Measurements from ENCODE around the gene TBC1D22A.

Gene TBC1D22A

DNA sequence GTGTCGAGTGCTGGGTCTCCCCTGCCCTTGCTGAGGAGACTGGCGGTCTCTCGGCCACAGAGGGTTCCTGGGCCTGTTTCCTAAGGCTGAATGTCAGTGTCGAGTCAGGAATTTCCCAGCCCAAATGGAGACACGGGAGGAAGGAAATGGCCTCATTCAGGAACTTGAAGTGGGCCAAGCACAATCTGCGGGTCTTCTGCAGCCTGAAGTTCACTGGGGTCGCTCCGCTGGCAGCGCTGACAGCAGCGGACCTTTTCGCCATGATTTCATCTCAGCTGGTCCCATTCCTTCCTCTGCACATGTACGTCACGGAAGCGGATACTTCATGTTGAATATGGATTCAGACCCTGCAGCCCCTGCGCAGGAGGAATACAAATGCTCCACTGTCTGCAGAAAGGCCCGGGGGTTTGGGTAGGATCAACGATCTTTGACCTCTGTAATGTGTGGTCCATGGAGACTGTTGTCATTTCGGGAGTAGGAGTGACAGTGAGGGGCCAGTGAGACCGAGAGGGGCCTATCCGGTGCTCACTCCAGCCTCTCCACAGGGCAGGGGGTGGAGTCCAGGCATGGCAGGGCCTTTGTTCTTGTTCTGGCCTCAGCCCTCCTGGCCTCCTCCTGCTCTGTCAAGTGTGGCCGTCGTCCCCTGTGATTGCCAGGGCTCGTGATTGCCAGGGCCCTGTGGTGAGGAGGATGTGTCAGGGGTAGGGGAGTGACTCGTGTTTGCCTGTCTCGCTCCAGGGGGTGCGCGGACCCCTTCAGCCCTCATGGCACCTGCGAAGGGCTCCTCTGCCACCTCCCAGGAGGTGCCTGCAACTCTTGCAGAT, 402.3 kb downstream of the TBC1D22A start:
- Histone ChIP-seq H3K4me3 (ENCODE audit: low read length) (no peak overlapping the region), H3K27ac (ENCODE audit: low read length) (no peak overlapping the region), H4K20me1 (ENCODE audit: insufficient read depth, low read length) (peaks cover 70% of the 10 kb centered on the region), H3K9me3 (ENCODE audit: insufficient read depth, low read length) (no peaks in the 10 kb centered on the region), H3K4me1 (ENCODE audit: low read length) (peaks cover 7% of the 10 kb centered on the region), H3K79me2 (ENCODE audit: low read length) (no peaks in the 10 kb centered on the region), H2AFZ (ENCODE audit: low read depth, low read length) (no peak overlapping the region), H3K36me3 (replicated peaks; ENCODE audit: low read depth, low read length) (peaks cover 23% of the 10 kb centered on the region), H3K27me3 (ENCODE audit: low read depth, low read length) (no peaks in the 10 kb centered on the region), H3K4me2 (ENCODE audit: low read length) (no peak overlapping the region), H3K9ac (ENCODE audit: low read length) (no peak overlapping the region)
- TF ChIP-seq, protein P1, sequence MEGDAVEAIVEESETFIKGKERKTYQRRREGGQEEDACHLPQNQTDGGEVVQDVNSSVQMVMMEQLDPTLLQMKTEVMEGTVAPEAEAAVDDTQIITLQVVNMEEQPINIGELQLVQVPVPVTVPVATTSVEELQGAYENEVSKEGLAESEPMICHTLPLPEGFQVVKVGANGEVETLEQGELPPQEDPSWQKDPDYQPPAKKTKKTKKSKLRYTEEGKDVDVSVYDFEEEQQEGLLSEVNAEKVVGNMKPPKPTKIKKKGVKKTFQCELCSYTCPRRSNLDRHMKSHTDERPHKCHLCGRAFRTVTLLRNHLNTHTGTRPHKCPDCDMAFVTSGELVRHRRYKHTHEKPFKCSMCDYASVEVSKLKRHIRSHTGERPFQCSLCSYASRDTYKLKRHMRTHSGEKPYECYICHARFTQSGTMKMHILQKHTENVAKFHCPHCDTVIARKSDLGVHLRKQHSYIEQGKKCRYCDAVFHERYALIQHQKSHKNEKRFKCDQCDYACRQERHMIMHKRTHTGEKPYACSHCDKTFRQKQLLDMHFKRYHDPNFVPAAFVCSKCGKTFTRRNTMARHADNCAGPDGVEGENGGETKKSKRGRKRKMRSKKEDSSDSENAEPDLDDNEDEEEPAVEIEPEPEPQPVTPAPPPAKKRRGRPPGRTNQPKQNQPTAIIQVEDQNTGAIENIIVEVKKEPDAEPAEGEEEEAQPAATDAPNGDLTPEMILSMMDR (IDR thresholded peaks at IDR 0.05; ENCODE audit: low read depth, low read length): no peak
- TF ChIP-seq EZH2phosphoT487 (IDR thresholded peaks at IDR 0.05; ENCODE audit: low read depth): no peak

DNA sequence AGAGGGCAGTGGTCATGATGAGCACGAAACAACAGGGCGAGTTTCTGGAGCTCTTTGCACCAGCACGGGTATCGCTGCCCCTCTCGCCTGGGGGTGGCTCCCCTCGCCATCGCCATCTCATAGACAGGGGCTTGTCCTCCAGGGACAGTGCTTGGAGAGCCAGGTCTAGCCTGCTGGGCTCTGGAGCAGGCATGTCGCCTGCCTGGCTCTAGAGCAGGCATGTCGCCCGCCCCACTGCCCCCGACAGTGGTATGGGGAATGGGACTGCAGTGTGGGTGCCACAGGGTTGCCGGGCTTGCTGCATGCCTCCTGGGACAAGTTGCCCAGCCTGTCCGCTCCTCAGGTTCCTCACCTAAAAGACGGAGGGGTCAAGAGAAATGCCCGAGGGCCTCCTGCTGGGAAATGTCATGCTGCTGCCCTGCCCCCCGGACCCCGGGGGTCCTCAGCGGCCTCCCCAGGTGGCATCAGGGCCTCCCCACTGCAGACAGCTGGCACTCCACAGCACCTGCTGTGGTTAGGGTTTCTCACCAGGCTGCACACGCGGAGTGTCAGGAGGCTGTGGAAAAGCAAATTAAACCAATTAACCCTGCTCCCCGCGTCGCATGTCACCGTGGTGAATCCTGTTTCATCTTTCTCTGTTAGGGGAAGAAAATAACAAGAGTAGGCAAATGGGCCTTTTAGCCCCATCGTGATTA, 403.0 kb downstream of the TBC1D22A start:
- no peak overlapping the region for H3K4me2 ChIP-seq (ENCODE audit: low read length)

DNA sequence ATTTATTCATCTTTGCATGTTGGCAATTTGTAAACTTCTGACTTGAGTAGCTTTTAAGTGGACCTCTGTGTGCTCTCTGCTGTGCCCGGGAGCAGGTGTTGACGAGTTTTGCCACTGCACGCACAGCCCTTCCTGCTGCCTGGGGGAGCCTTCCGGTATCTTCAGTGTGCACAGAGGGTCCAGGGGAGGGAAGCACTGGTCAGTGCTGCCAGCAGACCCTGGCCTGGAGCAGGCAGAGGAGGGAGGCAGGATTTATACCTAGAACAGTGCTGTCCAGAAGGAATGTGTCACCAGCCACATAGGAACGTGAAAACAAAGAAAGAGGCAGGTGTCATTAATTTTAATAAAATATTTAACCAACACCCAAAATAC, 403.6 kb downstream of the TBC1D22A start:
- no peak overlapping the region for H2AFZ ChIP-seq (ENCODE audit: low read depth, low read length)
- H3K9me3 ChIP-seq (ENCODE audit: insufficient read depth, low read length): no peaks in the 10 kb centered on the region
- H3K4me1 ChIP-seq (ENCODE audit: low read length): peaks cover 7% of the 10 kb centered on the region
- H3K27me3 ChIP-seq (ENCODE audit: low read depth, low read length): no peaks in the 10 kb centered on the region
- TF ChIP-seq EZH2phosphoT487 (IDR thresholded peaks at IDR 0.05; ENCODE audit: low read depth): no peak
- TF ChIP-seq, protein P1 (IDR thresholded peaks at IDR 0.05; ENCODE audit: low read depth, low read length): no peak
- peaks cover 62% of the 10 kb centered on the region for H4K20me1 ChIP-seq (ENCODE audit: insufficient read depth, low read length)
- H3K4me3 ChIP-seq (ENCODE audit: low read length): no peak overlapping the region
- H3K79me2 ChIP-seq (ENCODE audit: low read length): no peaks in the 10 kb centered on the region
- H3K36me3 ChIP-seq (replicated peaks; ENCODE audit: low read depth, low read length): peaks cover 23% of the 10 kb centered on the region
- H3K27ac ChIP-seq (ENCODE audit: low read length): no peak overlapping the region
- H3K9ac ChIP-seq (ENCODE audit: low read length): no peak overlapping the region
- H3K4me2 ChIP-seq (ENCODE audit: low read length): no peak overlapping the region

More for the DNA sequence above, 403.0 kb downstream of the TBC1D22A start:
- Histone ChIP-seq H3K36me3 (replicated peaks; ENCODE audit: low read depth, low read length) (peaks cover 23% of the 10 kb centered on the region), H2AFZ (ENCODE audit: low read depth, low read length) (no peak overlapping the region), H4K20me1 (ENCODE audit: insufficient read depth, low read length) (peaks cover 67% of the 10 kb centered on the region), H3K9me3 (ENCODE audit: insufficient read depth, low read length) (no peaks in the 10 kb centered on the region), H3K27me3 (ENCODE audit: low read depth, low read length) (no peaks in the 10 kb centered on the region), H3K9ac (ENCODE audit: low read length) (no peak overlapping the region), H3K4me3 (ENCODE audit: low read length) (no peak overlapping the region), H3K4me1 (ENCODE audit: low read length) (peaks cover 7% of the 10 kb centered on the region), H3K27ac (ENCODE audit: low read length) (no peak overlapping the region), H3K79me2 (ENCODE audit: low read length) (no peaks in the 10 kb centered on the region)
- TF ChIP-seq, protein P1 (IDR thresholded peaks at IDR 0.05; ENCODE audit: low read depth, low read length): no peak
- no peak for TF ChIP-seq EZH2phosphoT487 (IDR thresholded peaks at IDR 0.05; ENCODE audit: low read depth)

DNA sequence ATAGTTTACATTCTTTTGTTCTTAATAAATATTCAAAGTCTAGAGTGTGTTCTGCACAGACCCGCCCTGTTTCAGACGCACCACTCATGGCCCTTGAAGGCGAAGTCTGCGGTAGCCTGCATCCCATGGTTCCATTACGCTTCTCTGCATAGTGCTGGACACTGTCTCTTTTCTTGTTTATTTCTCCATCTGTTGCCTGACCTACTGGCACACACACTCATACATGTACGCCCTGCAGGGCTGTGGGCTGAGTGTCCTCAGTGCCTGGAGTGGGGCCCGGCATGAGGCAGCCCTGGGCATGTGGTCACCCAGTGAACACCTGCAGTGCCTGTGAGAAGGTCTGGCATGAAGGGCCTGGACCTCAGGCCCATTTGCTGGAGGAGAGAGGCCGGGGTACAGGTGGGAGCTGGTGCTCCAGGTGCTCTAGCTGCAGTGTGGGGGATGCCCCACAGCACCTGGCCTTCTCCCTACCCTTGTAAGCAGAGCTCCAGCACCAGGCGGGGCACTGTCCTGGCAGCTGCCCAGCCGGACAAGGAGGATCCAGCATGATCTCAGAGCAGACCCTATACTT, 404.1 kb downstream of the TBC1D22A start:
- H3K4me2 ChIP-seq (ENCODE audit: low read length): no peak overlapping the region
- peaks cover 62% of the 10 kb centered on the region for H4K20me1 ChIP-seq (ENCODE audit: insufficient read depth, low read length)
- TF ChIP-seq, protein P1 (IDR thresholded peaks at IDR 0.05; ENCODE audit: low read depth, low read length): no peak
- TF ChIP-seq EZH2phosphoT487 (IDR thresholded peaks at IDR 0.05; ENCODE audit: low read depth): no peak
- H3K27ac ChIP-seq (ENCODE audit: low read length): no peak overlapping the region
- H2AFZ ChIP-seq (ENCODE audit: low read depth, low read length): no peak overlapping the region
- no peaks in the 10 kb centered on the region for H3K9me3 ChIP-seq (ENCODE audit: insufficient read depth, low read length)
- no peaks in the 10 kb centered on the region for H3K79me2 ChIP-seq (ENCODE audit: low read length)
- H3K27me3 ChIP-seq (ENCODE audit: low read depth, low read length): no peaks in the 10 kb centered on the region
- H3K4me3 ChIP-seq (ENCODE audit: low read length): no peak overlapping the region
- H3K36me3 ChIP-seq (replicated peaks; ENCODE audit: low read depth, low read length): peaks cover 23% of the 10 kb centered on the region
- H3K9ac ChIP-seq (ENCODE audit: low read length): no peak overlapping the region
- H3K4me1 ChIP-seq (ENCODE audit: low read length): peaks cover 7% of the 10 kb centered on the region

Measured in OCI-LY3 (cell line).